Measurements from ENCODE around the gene MYRF. TPM values are rescaled to one million over a fixed set of nuclear protein-coding genes. Genes with fewer than 3 reads are reported as not detected.

MYRF gene
- total RNA-seq, 4 donors from 2014 or later: 0.11 to 0.83 (median 0.27) TPM; not detected in 1

GRCh38 chr11:61787928-61788491 is 35.6 kb downstream of the MYRF start:
- DNase-seq: no peak
- 60 to 64% methylated on average over 7 to 9 of the region's 9 CpGs for WGBS, 2 donors
- peaks cover 37 to 41% of the 10 kb centered on the region in 2 donors for H3K36me3 ChIP-seq
- intact Hi-C loops (cut with DNase I): no loop called here
- H3K4me1 ChIP-seq: peaks cover 1 to 13% of the 10 kb centered on the region in 2 donors
- no peak overlapping the region for H3K27ac ChIP-seq
- H3K27me3 ChIP-seq: no peaks in the 10 kb centered on the region
- H3K4me3 ChIP-seq (replicated peaks in 1 of 3): no peak overlapping the region
- TF ChIP-seq, protein P1, sequence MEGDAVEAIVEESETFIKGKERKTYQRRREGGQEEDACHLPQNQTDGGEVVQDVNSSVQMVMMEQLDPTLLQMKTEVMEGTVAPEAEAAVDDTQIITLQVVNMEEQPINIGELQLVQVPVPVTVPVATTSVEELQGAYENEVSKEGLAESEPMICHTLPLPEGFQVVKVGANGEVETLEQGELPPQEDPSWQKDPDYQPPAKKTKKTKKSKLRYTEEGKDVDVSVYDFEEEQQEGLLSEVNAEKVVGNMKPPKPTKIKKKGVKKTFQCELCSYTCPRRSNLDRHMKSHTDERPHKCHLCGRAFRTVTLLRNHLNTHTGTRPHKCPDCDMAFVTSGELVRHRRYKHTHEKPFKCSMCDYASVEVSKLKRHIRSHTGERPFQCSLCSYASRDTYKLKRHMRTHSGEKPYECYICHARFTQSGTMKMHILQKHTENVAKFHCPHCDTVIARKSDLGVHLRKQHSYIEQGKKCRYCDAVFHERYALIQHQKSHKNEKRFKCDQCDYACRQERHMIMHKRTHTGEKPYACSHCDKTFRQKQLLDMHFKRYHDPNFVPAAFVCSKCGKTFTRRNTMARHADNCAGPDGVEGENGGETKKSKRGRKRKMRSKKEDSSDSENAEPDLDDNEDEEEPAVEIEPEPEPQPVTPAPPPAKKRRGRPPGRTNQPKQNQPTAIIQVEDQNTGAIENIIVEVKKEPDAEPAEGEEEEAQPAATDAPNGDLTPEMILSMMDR (IDR thresholded peaks at IDR 0.05): no peak
- no peaks in the 10 kb centered on the region for H3K9me3 ChIP-seq

DNA sequence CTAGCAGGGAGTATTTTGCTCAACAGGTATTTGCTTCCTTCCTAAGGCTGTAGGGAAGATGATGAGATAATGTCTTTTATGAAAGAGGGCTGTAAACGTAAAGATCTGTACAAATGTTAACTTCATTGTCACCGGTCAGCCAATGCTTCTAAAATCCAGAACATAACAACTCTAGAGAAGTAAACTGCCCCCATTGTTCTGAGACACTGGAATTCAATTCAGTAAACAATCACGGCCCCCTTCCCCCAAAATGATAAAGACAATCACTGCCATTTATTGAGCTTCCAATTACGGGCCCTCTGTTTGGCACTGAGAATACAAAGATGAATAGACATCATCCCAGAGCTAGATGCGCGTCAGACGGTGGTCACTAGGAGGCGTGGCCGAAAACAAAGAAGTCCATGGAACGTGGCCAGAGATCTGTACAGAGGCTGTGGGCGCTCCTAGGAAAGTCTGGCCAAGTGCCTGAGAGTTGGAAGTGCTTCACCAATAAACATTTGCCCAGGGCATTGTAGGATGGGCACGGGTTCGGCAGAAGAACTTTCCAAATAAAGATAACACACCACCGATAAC is 39.4 kb downstream of the MYRF start:
- H3K27me3 ChIP-seq: no peaks in the 10 kb centered on the region
- peak; percentile 60 to 67 for DNase-seq
- intact Hi-C loops (cut with DNase I): loop anchor here (5.0 kb wide), 1 partner anchor 315 kb away; no protein-coding TSS in a partner anchor
- H3K9me3 ChIP-seq: no peaks in the 10 kb centered on the region
- peak overlapping the region; percentile 68 to 83 (median 75) for H3K4me3 ChIP-seq (replicated peaks in 1 of 3)
- 6 to 7% methylated on average over 14 of the region's 14 CpGs for WGBS, 2 donors
- peaks cover 32 to 33% of the 10 kb centered on the region in 2 donors for H3K36me3 ChIP-seq
- TF ChIP-seq POLR2A (IDR thresholded peaks at IDR 0.05): no peak
- TF ChIP-seq, protein P1 (IDR thresholded peaks at IDR 0.05): no peak
- peaks cover 6 to 22% of the 10 kb centered on the region in 2 donors for H3K4me1 ChIP-seq
- H3K27ac ChIP-seq: peak overlapping the region; percentile 91 to 98 (median 96)

DNA sequence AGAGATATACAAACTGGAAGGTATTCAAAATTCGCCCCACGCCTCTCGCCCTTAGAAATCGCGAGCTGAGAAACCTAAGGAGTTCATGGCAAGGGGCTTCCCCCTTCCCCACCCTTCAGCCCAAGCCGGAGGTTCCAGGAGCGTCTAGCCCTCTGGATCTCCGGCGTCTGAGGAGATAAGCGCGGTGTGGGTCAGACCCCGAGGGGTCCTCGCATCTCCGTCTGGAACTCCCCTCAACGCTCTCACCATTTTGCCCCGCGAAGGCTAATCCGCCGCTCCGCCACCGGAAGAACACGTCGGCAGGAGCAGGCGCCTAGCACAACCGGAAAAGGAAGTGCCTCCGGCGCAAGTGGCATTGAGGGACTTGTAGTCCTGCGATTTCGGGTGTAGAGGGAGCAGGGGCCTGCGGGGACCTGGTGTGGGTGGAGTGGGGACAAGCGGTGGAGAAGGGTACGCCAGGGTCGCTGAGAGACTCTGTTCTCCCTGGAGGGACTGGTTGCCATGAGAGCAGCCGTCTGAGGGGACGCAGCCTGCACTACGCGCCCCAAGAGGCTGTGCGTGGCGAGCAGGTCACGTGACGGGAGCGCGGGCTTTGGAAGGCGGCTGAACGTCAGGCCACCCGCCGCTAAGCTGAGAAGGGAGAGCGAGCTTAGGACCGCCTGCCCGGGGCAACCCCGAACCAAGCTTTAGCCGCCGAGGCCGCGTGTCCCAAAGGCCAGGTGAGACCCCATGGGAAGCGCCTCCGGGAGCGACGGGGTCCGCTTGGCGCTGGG is 40.1 kb downstream of the MYRF start, which contains the start of the genes FEN1 and TMEM258:
Gene FEN1, plus strand, starts transcription at position 602 of the 773 bp plus-strand sequence. CDS start 2,451 bp downstream, outside the sequence.
Gene TMEM258, minus strand, starts transcription at position 290 of the 773 bp plus-strand sequence. Its CDS starts 41 bp downstream, at position 249.
- Histone ChIP-seq H3K36me3 (peaks cover 25 to 28% of the 10 kb centered on the region in 2 donors), H3K27ac (peak within 1 kb of the TSS; percentile 91 to 98 (median 96)), H3K27me3 (no peaks in the 10 kb centered on the region), H3K9me3 (no peaks in the 10 kb centered on the region), H3K4me3 (replicated peaks in 1 of 3) (peak within 1 kb of the TSS; percentile 68 to 83 (median 75)), H3K4me1 (peaks cover 6 to 22% of the 10 kb centered on the region in 2 donors)
- 0 to 1% methylated on average over 10 to 24 of the region's 61 CpGs for WGBS, 2 donors
- intact Hi-C loops (cut with DNase I): loop anchor here (5.0 kb wide), 1 partner anchor 315 kb away; no protein-coding TSS in a partner anchor
- peak in 1 of 2 donors; percentile 68 for TF ChIP-seq POLR2A (IDR thresholded peaks at IDR 0.05)
- TF ChIP-seq, protein P1 (IDR thresholded peaks at IDR 0.05): peak in 2 of 6 experiments; percentile 24 to 40
- peak; percentile 89 to 90 for DNase-seq

DNA sequence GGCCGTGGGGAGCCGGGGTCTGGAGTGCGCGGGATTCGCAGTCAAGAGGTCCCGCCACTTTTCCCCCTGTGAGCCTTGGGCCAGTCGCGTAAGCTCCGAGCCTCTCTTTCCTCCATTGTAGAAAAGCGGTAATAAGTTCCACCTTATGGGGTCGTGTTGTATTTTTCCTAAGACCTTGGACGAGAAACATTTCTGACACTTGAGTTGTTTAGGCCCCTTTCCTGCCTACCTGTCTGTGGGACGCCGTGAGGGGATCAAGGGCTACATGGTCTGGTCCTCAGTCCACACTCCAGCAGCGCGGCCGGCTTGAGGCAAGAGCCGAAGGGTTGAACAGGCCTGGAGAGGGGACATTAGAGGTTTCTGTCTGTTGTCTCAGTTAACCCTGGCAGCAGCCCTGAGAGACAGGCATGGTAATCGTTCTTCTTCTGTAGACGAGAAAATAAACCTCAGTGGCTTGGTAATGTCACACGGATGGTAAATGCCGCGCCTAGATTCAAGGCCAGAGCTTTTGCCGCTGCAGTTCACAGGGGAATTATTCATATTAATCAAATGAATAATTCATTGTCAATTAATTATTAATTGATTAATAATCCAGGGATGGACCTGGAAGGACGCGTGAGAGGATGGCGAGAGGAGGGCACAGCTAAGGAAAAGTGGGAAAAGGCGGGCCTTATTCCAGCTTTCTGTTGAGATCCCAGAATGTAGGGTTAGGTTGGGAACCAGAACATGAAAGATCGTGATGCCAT is 40.8 kb downstream of the MYRF start:
- peak overlapping the region; percentile 68 to 83 (median 75) for H3K4me3 ChIP-seq (replicated peaks in 1 of 3)
- no peak for TF ChIP-seq POLR2A (IDR thresholded peaks at IDR 0.05)
- TF ChIP-seq, protein P1 (IDR thresholded peaks at IDR 0.05): no peak
- intact Hi-C loops (cut with DNase I): loop anchor here (5.0 kb wide), 1 partner anchor 314 kb away; no protein-coding TSS in a partner anchor
- H3K27ac ChIP-seq: peak overlapping the region in 2 of 3 donors; percentile 96 to 98
- WGBS, 2 donors: 3 to 4% methylated on average over 25 to 26 of the region's 29 CpGs
- no peaks in the 10 kb centered on the region for H3K9me3 ChIP-seq
- H3K36me3 ChIP-seq: peaks cover 17 to 20% of the 10 kb centered on the region in 2 donors
- no peaks in the 10 kb centered on the region for H3K27me3 ChIP-seq
- no peak for DNase-seq
- peaks cover 6 to 22% of the 10 kb centered on the region in 2 donors for H3K4me1 ChIP-seq

All from thyroid gland (tissue), 4 donors.